GM19025 (cell line): Measurements from ENCODE around the gene UBA5.

Experiments used
- ATAC-seq: cut with Tn5 transposase; IDR thresholded peaks from one replicate; pipeline ENCODE4 v1.9.1; 2021; ENCODE audit warnings: mild to moderate bottlenecking, low read depth, moderate library complexity; ENCODE audit not compliant: unreplicated experiment

UBA5 gene

DNA sequence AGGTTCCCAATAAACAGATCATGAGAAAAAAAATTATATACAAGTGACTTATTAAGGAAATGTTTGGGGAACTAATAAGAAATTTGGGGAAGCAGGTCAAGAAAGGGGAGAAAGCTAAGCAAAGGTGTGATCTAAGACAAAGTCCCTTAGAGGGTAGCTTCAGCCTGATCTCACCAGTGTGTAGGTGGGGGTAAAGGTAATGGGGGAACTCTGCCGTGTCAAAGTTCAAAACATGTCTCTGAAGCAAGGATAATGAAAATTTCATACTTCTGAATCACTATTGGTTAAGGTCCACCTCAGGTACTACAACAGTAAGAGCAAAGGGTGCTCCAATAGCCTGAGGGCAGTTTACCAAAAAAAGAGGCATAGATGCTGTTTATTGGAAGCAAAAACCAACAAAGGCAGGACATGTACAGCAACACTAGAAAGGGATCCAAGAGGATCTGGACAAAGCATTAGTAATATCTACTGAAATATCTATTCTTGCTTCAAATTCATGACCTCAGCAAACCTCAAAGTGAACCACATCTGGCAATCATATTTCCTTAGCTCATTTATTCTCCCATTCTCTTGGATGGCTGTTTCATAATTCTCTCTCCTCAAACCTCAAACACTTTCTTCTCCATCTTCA is 7.4 kb upstream of the UBA5 start:
- no peak for ATAC-seq

- ATAC-seq, result no peak
These were observed 5.9 kb upstream of the UBA5 start for GRCh38 chr3:132654190-132654589.

- no peak for ATAC-seq
These were observed 5.4 kb upstream of the UBA5 start for GRCh38 chr3:132654721-132655120.

DNA sequence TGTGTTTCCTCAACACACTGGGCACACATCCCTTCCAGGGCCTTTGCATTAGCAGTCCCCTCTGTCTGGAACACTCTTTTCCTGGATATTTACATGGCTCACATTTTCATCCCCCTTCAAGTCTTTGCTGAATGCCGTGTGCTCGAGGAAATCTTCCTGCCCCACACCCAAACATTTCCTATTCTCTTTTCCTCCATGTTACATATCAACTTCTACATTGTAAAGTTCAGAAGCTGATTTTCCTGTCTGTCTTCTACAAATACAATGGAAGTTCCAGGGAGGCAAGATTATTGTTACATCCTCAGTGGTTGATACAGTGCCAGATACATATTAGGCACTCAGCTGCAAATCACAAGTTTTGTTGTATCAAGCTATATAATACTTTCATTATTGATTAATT is 4.7 kb upstream of the UBA5 start:
- ATAC-seq, result no peak

- no peak for ATAC-seq
These were observed 2.0 kb upstream of the UBA5 start for GRCh38 chr3:132657869-132658747.

DNA sequence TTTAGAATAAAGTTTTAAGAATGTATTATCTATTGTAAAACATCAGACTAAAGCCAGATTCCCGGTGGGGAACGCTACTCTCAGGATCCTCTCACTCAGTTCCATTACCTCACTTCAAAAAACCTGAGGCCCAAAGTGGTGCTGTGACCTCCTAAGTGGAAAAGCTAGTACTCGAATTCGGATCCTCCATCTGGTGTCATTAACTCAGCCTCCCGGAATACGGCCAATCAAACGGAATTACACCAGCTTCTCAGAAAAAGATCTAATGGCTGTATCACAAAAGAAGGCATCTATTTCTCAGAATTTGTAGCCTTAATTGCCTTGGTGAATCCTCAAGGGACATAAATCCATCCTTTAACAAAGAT is 1.1 kb upstream of the UBA5 start:
- ATAC-seq, result no peak

- ATAC-seq, result peak; percentile 40
These were observed 621 bp upstream of the UBA5 start, which contains the start of gene ACAD11 for GRCh38 chr3:132659365-132660051. ACAD11 (minus strand) TSS chr3:132659809; CDS start chr3:132659751, 58 bp downstream.

DNA sequence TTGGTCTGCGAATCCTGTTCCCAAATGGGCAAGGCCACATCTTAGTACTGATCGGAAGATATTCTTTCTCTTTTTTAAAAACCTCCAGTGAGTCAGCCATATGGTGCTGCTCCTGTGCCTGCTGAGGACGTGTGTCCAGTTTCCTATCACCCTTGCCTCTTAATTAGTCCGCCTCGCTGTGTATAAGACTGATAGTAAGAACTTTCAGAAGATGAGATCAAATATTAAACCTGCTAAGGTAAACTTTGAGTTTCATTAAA is 612 bp downstream of the UBA5 start:
- peak; percentile 1 for ATAC-seq

DNA sequence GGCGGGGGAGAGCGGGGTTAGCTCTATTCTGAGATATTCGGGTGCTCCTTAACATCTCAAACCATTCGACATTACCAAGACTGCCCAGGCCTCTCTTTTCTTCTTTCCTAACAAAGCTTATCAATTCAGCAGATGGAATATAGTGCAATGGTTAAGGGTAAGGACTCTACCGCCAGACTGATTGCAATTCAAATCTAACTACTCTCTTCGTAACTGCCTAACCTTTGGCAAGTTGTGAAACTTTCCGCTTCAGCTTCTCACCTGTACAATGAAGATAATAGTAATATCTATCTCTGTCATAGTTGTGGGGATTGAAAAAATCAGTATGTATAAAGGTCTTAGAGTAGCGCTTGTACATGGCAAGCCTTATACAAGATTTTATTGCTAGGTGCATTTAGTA is 972 bp downstream of the UBA5 start:
- no peak for ATAC-seq

DNA sequence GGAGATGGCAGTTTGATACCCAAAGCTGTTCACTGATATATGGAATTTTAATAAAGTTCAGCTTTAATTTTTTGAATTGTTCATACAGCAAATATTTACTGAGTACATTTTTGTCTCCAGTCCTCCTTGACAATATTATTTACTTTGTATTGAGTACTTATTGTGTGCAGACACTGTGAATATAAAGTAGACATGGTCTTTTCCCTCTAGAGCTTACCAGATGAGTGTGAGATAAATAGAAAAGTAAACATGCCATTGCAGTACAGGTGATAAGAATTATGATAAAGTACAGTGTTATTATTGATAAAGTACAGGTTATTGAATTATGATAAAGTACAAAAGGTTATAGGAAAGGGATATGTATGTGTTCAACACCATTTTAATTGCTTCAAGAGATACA is 2.1 kb downstream of the UBA5 start:
- no peak for ATAC-seq

DNA sequence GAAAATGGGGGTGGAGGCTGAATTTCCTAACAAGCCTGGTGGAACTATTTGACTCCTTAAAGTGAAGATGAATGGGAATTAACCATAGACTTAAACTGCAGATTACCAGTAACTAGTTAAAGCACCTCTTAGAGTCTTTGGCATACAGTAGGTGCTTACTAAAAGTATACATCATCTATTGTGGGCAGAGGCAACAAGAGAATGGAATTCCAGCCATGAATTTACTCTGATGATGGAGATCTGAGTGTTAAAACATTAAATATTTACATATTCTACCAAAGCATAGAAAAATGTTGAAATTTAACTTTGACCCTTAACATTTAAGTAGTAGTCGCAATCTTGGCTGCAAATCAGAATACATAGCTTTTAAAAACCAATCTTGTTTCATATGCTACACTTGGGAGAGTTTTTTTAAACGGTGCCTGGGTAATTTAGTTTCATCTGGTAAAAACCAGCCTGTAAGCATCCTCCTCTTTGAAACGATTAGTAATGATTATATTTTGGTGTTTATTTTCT is 5.2 kb downstream of the UBA5 start:
- no peak for ATAC-seq

DNA sequence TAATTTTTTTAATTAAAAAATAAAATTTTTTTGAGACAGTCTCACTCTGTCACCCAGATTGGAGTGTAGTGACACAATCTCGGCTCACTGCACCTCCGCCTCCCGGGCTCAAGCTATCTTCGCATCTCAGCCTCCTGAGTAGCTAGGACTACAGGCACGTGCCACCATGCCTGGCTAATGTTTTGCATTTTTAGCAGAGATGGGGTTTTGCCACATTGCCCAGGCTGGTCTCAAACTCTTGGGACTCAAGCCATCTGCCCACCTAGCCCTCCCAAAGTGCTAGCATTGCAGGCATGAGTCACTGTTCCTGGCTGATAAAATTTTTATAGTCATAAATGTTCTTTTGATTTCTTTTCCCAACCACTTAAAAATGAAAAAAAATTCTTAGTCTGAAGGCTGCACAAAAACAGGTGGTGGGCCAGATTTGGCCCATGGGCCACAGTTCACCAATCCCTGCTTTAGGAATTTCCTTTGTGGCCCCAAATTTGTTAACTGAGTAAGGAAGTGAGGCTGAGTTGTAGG is 9.2 kb downstream of the UBA5 start:
- no peak for ATAC-seq

DNA sequence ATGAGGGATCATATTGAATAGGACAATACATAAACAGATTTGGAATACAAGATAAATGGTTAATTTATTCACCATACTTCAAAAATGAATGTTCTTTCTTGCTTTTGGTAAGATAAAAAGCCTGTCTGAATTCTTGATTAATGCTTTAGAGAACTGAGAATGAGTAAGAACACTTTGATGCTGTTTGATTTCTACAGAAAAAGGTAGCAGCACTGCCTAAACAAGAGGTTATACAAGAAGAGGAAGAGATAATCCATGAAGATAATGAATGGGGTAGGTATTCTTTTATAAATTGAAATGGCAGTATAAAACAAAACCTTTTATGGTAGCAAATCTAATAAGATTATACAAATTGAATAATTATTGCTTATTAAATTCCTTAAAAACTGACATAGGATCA is 15.3 kb downstream of the UBA5 start:
- ATAC-seq, result no peak

- no peak for ATAC-seq
These were observed 19.8 kb downstream of the UBA5 start for GRCh38 chr3:132679911-132680310.

DNA sequence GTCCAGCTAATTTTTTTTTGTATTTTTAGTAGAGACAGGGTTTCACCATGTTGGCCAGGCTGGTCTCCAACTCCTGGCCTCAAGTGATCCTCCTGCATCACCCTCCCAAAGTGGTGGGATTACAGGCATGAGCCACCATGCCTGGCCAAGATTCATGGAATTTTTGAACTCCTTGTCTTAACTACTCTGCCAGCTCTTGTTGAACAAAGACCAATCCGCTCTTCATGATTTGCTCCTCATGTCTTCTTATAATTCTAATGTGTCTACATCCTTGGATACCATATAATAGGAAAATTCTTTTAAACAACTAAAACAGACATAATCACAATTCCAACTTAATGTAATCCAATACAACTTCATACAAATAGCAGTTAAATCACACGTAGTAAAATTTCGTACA is 21.3 kb downstream of the UBA5 start:
- no peak for ATAC-seq

DNA sequence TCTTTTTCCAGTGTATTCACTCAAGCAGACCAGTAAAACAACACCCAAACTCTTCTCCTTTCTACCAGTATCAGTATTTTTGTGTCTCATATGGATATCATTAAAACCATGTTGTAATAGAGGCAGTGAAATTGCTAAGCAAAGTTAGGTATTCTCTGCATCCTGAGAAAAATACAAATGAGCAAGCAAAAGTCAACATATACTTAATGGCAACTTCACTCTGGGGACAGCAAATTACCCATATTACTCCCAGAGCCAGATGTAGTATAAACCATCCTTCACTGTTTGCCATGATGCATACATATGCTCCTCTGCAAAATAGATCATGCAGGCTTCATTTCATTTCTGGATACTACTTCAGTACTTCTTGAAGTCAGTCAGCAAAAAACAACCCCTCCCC is 22.1 kb downstream of the UBA5 start:
- no peak for ATAC-seq

DNA sequence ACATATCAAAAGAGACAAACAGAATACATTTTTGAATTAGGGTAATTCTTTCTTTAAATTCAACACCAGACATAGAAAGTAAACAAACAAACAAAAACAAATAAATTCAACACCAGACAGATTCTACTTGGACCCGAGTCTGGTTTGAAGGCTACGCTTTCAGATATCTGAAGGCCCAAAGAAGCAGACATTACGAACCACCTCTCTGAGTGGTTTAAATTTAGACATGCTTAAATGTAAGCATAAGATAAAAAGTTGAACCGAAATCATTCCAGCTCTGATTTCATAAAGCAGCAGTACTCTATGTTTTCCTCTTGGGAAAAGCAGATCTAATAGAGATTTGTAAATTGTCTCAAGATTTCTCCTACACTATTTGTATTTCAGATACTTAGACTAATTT is 29.9 kb downstream of the UBA5 start:
- ATAC-seq, result no peak

DNA sequence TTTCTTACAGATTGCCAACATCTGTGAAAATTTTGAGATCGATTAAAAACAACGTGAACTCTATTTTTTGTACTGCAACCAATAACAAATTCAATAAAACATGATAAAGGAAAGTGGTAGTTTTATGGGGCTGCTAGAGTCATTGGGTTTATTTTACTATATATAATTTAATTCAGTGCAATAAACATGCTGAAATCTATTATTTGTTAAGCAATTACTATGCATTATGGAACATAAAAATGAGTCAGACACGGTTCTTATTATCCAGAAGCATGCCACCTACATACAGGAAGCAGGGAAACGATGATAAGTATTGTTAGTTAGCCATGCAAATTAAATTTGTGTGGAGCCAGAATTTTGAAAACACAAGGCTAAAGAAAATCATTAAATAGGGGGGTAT is 34.9 kb downstream of the UBA5 start:
- ATAC-seq, result no peak

- ATAC-seq, result no peak
These were observed 35.3 kb downstream of the UBA5 start for GRCh38 chr3:132695422-132695821.

DNA sequence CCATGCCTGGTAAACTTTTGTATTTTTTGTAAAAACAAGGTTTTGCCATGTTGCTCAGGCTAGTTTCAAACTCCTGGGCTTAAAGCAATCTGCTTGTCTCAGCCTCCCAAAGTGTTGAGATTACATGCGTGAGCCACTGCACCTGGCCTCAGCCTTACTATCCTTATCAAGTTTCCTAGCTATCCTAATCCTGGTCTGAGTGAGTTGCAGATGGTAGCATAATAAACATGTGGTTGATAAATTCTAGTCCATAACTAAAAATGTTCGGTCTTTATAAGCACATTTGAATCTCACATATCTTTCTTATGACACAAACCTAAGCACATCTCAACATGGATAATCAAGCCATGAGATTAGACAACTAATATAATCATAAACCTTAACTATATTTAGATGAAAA is 43.6 kb downstream of the UBA5 start:
- no peak for ATAC-seq

DNA sequence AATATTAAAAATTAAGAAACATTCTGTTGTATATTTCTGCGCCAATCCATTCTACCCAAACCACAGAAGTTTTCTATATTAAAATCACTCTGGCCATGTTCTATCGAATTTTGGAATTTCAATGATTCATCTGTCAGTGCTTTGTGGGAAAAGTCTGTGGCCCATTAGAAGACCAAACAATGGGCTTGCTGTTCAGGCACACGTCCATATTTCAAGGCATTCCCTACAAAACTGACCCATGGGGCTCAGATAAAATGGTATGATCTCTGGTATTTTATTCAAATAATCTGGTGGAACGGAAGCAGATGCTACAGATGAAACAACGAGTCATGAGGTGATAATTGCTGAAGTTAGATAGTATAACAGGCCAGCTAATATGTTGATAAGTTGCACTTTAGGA is 49.6 kb downstream of the UBA5 start:
- ATAC-seq, result no peak
